ENCODE data around the gene RPP25L. TPM values are rescaled to one million over a fixed set of nuclear protein-coding genes. Genes with fewer than 3 reads are reported as not detected.

RPP25L gene
- total RNA-seq, 4 donors from 2014 or later = 17.0 to 39.0 (median 26.6) TPM

GRCh38 chr9:34629491-34629808 lies 17.6 kb upstream of the RPP25L start:
- TF ChIP-seq CTCF (IDR thresholded peaks at IDR 0.05) (no peak), POLR2A (IDR thresholded peaks at IDR 0.05) (no peak)
- intact Hi-C loops (cut with DNase I; ENCODE audit: low total_unique reads) = no loop called here
- DNase-seq (ENCODE audit: low spot score in 2 of 2) = no peak
- 28 to 40% methylated on average over 4 to 5 of the region's 5 CpGs for WGBS, 2 donors
- no peak overlapping the region for H3K4me3 ChIP-seq (ENCODE audit: low read depth, poor library complexity, severe bottlenecking)

GRCh38 chr9:34628656-34629490 lies 17.0 kb upstream of the RPP25L start, which contains the start of gene ARID3C:
TSS of gene ARID3C (minus strand) at chr9:34629066. CDS start at chr9:34628014, 1,052 bp downstream.
- TF ChIP-seq CTCF (IDR thresholded peaks at IDR 0.05) (no peak), POLR2A (IDR thresholded peaks at IDR 0.05) (no peak)
- no peak for DNase-seq (ENCODE audit: low spot score in 2 of 2)
- H3K4me3 ChIP-seq (ENCODE audit: low read depth, poor library complexity, severe bottlenecking) = no peak within 1 kb of the TSS
- WGBS, 2 donors = 2% methylated on average over 34 to 60 of the region's 69 CpGs
- intact Hi-C loops (cut with DNase I; ENCODE audit: low total_unique reads) = no loop called here

- DNase-seq (ENCODE audit: low spot score in 2 of 2) = no peak
- TF ChIP-seq POLR2A (IDR thresholded peaks at IDR 0.05) (no peak), CTCF (IDR thresholded peaks at IDR 0.05) (no peak)
- intact Hi-C loops (cut with DNase I; ENCODE audit: low total_unique reads) = no loop called here
- WGBS, 2 donors = 49 to 51% methylated on average over 19 to 20 of the region's 20 CpGs
- no peak overlapping the region for H3K4me3 ChIP-seq (ENCODE audit: low read depth, poor library complexity, severe bottlenecking)
Measured at GRCh38 chr9:34627716-34628655, 16.1 kb upstream of the RPP25L start.

- no peak for DNase-seq (ENCODE audit: low spot score in 2 of 2)
- TF ChIP-seq CTCF (IDR thresholded peaks at IDR 0.05) = no peak
- TF ChIP-seq POLR2A (IDR thresholded peaks at IDR 0.05) = no peak
- intact Hi-C loops (cut with DNase I; ENCODE audit: low total_unique reads) = no loop called here
- H3K4me3 ChIP-seq (ENCODE audit: low read depth, poor library complexity, severe bottlenecking) = no peak overlapping the region
- 75 to 82% methylated on average over 3 of the region's 3 CpGs for WGBS, 2 donors
Measured at GRCh38 chr9:34625186-34625486, 13.2 kb upstream of the RPP25L start.

GRCh38 chr9:34624475-34625185 lies 12.7 kb upstream of the RPP25L start:
- intact Hi-C loops (cut with DNase I; ENCODE audit: low total_unique reads) = no loop called here
- WGBS, 2 donors = 48 to 65% methylated on average over 32 to 34 of the region's 39 CpGs
- DNase-seq (ENCODE audit: low spot score in 2 of 2) = no peak
- no peak overlapping the region for H3K4me3 ChIP-seq (ENCODE audit: low read depth, poor library complexity, severe bottlenecking)
- TF ChIP-seq POLR2A (IDR thresholded peaks at IDR 0.05) (no peak), CTCF (IDR thresholded peaks at IDR 0.05) (no peak)
